SKM-1 treated with dmso at 0.1 percent for 144 hours (cell line): ENCODE results near the gene HOXB4.

Experiments used
- DNase-seq: peaks from one replicate; lab custom pipeline; 2025; ENCODE audit not compliant: unreplicated experiment; lab: John Stamatoyannopoulos, UW

HOXB4 gene

DNA sequence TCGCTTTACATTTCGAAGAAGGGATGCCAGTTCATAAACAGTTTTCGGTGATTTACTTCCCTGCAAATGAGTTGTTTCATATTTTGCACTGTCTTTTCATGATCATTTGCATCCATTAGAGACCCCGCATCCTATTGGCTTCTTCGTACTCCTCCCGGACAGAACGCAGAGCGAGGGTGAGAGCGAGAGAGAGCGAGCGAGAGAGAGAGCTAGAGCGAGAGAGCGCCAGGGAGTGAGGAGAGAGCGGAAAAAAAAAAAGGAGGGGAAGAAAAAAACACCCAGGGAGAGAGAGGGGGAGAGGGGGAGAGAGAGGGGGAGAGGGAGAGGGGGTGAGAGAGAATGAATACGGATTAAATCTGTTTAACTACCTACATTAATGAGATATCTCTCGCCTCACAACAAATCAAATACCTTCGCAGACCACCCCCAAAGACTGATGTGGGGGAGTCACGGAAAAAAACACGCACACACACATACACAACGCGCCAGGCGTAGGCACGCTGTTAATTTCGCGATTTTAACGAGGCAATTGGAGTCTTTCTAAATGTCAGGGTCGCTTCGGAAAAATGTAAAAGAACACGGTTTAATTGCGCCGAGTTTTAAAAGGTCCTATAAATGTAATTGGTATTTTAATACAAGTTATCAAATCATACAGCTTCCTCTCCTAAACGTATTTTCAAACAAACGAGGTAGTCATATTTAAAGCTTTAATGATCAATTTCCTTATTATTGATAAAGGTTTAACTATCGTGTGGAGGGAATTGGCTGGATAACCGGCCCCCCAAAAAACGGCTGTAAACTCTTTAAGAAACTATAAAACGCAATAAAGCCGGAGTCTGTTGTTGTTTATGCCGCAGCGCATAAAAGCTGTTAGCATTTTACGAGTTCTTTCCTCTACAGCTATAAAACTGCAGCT lies 37.2 kb upstream of the HOXB4 start, which contains the start of gene HOXB8:
Gene HOXB8 (minus strand): TSS at position 246 of the 916 bp plus-strand sequence. CDS start 588 bp downstream, outside the sequence.
- no peak for DNase-seq

DNA sequence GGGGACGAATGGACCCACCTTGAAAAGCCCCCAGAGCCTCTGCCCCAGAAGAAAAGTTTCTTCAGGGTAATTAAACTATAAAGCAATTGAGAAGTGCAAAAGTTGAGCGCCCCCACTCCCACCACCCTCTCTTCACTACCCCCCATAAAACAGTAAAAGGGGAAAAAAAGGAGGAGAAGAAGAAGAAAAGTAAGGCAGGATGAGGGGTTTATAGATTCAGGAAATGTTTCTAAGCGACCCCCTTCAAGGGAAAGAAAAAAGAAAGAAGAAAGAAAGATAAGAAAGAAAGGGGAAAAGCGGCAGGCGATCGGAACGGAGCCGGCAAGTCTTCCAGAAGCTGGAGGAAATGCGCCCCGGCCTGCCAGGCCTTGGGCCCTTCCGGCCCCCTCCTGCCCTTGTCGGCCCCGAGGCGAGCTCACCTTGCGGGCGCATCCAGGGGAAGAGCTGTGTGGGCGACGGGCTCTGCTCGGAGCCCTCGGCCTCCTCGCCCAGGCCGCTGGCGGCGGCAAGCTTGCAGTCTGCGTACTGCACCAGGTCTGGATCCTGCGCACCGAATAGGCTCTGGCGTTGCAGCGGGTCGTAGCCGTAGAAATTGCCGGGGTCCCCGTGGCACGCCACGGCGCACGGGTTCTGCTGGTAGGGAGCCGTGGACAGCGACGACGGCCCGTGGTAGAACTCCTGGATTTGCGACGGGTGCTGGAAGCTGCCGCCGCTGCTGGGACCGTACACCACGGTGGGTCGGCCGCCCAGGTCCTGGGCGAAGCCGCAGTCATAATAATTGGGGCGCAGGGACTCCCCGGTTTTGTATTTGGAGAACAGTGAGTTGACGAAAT lies 35.9 kb upstream of the HOXB4 start:
- no peak for DNase-seq

DNA sequence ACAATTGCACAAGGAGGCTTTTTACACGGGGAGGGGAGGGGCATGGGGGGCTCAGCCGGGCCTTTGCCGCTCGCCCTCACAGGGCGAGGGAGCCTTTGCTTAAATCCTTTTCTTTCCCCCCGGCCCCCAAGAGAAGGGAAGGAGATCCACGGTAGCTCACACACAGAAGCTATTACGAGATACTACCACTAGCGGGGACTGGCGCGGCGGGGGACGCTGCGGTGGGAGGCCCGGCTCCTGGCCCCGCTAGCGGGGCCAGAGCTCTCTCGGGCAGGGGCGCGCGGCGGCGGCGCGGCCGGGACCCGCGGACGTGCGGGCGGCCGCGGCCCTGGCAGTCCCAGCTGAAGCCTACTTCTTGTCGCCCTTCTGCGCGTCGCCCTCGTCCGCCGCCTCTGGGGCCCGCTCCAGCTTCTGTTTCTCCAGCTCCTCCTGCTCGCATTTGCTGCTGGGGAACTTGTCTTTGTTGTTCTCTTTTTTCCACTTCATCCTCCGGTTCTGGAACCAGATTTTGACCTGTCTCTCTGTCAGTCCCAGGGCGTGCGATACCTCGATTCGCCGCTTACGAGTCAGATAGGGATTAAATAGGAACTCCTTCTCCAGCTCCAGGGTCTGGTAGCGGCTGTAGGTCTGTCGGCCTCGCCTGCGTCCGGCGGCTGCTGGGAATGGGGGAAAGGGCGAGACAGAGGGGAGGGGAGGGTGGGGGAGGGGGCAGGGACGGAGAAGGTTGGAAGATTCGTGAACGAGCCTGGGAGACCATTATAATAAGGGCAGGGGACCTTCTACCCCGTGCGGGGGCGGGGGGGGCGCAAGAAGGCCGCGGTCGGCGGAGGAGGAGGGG lies 34.9 kb upstream of the HOXB4 start:
- no peak for DNase-seq

DNA sequence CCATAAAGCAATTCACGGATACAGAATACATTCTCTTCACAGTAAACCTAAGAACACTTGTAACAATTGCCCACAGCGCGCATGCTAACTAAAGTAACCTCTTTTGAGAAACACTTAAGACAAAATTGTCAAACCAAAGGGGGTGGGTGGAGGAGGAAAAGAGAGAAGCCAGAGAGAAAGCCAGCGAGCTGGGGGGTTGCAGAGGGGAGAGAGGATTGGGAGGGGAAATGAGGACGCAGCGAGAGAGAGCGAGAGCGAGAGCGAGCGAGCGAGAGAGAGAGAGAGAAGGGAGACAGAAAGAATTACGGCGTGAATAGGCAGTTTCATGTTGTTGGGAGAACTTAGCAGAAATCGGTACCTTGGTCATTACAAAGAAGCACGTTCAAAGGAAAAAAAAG lies 34.3 kb upstream of the HOXB4 start:
- DNase-seq = no peak

DNA sequence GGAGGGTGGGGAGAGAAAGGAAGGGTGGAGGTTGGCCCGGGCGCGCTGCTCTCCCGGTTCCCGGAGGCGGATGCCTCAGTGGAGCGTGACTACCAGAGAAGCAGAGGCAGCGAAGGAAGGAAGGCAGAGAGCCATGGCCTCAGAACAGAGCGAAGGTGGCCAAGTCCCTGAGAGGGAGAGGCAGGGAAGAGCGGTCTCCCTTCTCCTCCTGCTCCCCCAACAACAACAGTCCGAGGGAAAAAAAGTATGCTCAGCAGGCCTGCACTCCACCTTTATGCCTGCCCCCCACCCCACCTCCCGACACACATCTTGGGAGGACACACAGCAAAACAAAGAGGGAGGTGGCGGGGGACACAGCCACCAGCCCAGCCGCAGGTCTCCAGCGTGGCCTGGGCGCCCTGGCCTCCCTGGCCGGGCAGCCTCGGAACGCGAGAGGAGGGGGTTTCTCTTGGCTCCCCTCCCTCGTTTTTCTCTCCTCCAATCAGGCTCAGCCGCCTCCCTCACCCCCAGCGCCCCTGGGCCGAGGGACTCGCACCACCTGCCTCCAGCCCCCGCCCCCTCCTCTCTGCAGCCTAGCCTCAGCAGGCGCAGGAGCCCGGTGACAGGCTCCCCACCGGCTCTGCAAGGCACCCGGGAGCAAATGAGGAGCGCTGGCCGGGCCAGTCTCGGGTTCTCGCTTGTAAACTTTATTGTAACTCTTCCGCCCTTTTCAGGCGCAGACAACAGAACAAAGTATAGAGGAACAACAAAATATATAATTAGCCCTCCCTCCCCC lies 33.7 kb upstream of the HOXB4 start:
- no peak for DNase-seq

DNA sequence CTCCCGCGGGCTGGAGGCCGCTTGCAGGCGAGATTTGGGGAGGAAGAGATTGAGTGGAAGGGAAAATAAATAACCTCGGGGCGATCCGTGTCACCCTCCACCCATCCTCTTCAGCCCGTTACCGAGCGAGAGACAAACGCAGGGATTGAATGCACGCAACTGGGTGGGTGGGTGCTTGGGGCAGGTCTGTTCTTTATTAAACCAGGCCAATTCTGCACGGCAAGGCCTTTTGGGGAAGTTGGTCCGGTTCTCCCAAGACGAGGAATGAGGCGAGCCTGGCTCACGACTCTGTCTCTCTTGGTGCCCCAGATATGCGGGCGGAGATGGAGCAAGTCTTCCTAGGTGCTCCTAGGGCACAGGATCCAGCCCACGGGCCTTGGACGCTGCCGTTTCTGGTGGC lies 33.1 kb upstream of the HOXB4 start:
- no peak for DNase-seq

DNA sequence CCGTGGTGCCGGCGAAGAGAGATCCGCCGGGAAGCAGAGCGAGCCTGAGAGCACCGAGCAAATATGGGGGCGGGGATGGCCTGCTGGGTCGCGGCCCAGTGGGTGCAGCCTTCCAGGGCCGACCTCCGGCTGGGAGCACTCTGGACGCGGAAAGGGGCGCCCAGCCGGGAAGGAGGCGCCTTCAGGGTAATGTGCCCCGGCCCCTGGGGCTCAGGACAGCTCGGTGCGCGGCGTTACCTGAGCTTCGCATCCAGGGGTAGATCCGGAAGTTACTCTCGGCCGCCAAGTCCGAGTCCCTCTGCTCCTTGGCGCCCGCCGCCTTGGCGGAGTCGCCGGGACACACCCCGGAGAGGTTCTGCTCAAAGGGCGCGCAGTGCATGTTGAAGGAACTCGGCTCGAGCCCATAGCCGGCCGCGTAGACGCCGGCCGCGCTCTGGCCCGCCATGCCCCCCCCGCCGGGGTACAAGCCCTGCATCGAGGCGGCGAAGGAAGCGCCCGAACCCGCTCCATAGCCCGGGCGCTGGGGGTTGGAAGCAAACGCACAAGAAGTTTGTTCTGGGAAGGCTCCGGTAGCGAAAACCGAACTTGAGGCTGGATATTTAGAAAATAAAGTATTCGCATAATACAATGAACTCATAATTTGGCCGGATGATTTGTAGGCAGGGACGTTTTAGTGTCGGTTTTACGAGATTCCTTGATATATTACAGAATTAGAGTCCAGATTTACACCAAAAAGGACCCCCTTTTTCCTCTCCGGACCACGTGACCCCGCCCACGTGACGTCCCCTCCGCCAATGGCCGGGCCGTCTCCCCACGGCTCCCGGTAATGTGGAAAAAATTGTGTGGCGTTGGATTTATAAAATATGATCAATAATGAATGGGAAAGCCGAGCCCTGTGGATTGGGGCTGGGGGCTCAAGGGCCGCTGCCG lies 32.4 kb upstream of the HOXB4 start, which contains the start of gene HOXB7:
Gene HOXB7 (minus strand): TSS at position 736 of the 930 bp plus-strand sequence. CDS start 99 bp downstream, at position 637.
- no peak for DNase-seq

DNA sequence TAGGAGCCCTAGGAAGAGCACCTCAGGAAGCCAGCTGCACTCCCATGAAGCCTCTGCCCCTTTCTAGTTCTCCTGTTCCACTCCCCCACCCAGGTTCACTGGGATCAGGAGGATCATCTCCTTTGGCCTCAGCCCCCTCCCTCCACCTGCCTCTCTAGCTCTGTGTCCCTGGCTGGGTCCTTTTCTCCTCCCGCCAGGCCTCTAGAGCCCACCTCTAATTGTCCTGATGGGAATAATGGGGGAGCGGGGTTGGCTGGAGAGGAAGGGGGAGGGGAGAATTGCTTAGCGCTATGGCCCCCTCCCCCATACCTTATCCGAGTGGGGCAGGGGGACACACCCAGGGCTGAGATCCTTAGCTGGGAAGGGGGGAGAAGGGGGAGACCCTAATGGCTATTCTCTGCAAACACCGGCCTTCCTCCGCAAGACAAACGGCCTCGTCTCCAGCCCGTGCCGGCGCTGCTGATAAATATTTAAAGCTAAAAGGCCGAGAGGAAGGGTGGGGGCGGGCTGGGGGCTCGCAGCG lies 31.7 kb upstream of the HOXB4 start:
- no peak for DNase-seq

DNA sequence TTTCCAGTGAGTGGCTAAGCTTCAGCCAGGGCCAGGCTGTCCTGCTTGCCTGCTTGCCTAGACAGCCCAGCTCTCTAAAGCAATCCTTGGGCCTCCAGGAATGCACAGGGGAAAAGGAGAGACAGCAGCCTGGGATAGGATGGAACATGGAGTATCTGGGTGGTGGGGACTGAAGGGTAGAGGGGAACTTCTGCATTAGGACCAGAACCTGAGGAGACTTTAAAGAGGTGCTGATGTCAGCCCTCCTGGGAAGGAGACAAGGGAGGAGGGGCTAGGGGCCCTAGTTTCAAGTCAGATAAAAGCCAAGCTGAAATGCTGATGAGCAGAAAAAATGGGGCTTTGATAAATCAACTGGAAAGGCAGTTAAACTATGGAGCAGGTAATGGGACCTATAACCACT lies 30.9 kb upstream of the HOXB4 start:
- DNase-seq = no peak

DNA sequence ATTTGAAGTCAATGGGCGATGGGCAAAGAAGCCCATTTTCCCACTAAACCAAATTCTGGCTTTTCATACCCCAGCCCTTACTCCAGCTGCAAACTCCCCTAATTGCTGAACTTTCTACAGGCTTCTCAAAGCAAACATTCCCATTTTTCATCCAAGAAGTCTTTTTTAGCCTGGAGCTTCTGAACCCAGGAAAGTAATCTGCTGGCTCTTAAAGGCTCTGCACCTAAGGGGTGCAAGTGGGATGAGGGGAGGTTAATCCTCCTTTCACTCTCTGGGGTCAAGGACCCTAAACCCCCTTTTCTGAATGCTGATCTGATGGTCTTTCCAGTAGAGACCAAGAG lies 30.3 kb upstream of the HOXB4 start:
- no peak for DNase-seq

DNA sequence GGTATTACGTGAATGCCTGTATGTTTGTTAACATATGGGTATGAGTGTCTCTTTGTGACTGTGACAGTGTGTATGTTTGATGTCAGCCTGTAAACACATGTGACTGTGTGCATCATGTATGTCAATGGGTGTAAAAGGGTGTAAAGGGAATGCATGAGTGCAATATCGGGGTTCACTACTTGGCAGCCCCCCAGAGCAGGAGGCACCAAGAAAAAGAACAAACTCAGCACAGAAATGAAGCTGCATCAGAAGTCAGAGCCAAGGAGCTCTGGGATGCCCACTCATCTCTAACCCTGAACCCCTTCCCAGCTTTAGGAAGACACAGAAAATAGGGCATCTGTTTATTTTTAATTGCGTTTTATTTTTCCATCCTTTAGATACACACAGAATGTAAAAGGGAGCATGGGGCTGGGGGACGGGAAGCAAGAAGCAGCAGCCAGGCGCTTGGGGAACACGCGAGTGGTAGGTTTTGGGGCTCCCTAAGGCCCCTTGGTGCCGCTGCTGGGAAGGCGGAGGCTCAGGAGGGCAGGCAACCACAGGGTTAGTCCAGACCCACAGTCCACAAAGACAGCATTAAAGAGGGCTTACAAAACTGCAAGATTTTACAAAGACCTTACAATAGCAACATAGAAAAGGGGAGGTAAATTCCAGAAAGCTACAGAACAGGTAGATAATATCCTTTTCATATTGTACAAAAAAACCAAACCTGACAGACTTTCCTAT lies 28.9 kb upstream of the HOXB4 start:
- no peak for DNase-seq

DNA sequence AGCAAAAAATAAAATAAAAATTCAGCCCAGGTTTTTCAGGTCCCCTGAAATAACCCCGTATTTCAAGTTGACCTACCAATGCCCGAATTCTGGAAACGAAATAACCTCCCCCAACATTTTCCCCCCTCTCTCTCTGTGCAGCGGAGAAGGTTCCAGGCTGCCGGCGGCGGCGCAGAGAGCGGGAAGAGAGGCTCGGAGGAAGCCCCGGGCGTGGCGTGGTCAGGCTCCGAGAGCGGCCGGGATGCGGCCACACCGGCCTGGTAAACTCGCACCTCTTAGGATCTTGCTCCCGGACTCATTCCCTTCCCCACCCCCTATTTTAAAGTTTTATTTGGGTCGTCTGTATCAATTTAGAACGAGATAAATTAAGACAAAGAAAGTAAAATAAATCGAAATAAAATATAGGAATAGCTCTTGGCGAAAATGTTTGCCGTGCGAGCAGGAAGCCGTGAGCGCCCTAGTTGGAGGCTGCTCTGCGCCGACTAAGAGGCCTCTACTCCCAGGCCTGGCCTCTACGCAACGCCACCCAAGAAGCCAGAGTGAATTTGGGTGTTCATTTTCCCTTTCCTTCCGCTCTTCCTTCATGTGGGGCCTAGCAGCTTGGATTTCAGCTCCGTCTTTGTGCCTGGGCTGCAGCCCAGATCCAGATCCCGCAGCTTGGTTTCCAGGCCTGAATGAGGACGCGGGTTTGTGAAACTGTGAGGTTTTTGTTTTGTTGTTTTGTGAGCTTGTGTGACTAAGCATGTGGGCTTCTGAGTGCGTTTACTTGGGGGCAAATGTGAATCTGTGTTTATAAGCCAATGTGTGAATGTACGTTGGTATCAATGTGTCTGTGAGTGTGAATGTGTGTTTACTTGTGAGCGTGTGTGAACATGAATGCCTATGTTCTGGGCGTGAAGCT lies 28.1 kb upstream of the HOXB4 start:
- no peak for DNase-seq

DNA sequence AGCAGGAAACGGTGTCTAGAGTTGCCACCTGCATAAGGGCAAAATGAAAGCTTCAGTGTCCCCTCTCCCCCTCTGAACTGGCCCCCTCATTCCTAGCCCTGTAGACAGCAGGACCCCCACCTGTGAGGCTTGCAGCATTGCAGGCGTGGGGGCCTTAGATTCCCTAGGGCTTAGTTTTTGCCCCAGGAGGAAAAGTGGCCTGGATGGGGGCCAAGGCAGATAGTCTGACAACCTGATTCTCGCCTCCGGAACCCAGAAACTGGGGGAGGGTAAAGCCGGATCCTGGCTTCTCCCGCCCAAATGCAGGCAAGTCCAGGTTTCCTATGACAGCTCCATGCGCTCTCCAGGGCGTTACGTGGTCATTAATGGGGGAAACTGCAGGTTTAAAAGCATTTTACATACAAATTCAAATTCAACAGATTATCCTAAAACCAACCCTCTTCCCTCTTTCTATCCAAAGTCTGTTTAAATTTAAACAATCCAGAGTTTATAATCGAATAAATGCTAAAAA lies 27.3 kb upstream of the HOXB4 start:
- no peak for DNase-seq

DNA sequence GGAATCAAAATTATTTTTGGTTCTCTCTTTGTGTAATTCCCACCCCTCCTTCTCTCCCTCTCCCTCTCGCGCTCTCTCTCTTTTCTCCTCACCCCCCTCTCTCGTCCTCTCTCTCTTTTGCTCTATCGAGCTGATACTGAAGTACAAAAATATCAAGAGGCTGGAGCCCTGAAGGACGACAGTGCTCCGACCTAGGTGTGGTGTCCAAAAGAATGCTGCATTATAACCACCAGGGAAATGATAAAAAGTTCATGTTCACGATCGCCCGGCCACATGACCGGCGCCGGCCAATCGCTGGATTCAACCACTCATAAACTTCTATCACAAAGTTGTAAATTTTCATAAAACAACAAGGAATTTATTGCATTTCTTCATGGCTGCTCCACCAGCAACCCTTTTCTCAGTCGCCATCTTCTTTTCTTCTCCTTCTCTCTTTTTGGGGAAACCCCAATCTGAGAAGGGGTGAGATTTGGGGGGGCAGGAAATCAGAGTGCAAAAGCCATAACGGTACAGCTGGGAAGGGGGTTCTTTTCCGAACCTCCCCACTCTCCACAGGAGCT lies 26.7 kb upstream of the HOXB4 start, which contains the start of gene HOXB6:
Gene HOXB6 (minus strand): TSS at position 217 of the 560 bp plus-strand sequence. CDS start 6,836 bp downstream, outside the sequence.
- DNase-seq = no peak

DNA sequence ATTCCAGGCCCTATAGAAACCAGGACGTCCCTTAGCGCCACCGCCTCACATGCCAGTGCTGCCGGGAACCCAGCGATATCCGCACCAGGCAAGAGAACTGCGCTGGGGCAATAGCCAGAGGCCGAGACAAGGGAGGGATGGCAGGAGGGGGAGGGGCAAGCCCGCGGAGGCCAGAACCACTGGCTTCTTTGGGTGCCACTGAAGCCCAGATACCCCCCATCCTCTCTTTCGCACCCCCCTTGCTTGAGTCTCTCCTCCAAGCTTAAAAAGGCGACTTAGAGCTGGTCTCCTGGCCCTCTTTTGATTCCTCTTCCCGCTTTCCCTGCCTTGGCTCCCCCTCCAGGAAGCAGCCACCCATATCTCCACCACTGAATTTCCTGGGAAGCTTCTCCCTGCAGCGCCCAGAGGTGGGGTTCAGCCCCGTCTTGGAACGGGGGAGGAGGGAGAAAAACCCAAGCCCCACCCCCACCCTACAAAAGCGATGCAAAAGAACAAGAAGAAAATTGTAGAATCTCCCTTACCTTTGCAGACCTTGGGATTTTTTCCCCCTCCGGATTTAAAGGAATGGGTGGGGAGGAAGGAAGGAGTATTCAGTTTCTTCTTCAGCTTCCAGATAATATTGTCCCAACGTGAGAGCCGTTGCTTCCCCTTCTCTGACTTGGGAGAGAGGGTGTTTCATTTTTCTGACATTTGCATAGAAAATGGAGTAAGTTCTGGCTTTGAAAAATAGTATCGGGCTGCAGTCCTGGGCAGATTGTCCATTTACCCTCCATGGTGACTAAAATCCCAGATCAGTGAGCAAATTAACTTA lies 26.0 kb upstream of the HOXB4 start:
- DNase-seq = no peak
